RWPE1 (cell line): ENCODE data around the gene BPIFB1.

Source experiments
- CTCF ChIA-PET: fragments of 350-600 bp; sonication (Branson Sonifier 250); formaldehyde crosslinking; extraction: SDS; loops from one replicate; lab custom pipeline; 2021; lab: Yijun Ruan, JAX
- POLR2A ChIA-PET: fragments of 400-600 bp; formaldehyde crosslinking; extraction: SDS; loops from one replicate; lab custom pipeline; 2020; ENCODE audit warnings: antibody characterized with exemption; ENCODE audit not compliant: low non-redundant PET; lab: Yijun Ruan, JAX
- DNase-seq: peaks from one replicate; pipeline ENCODE4 v3.0.0; 2012; ENCODE audit warnings: low spot score
- H3K27ac ChIP-seq: fragments of 450-650 bp; 2 replicates; pipeline ENCODE4 v1.5.1; 2017
- CTCF ChIP-seq: fragments of 450-650 bp; conservative IDR thresholded peaks from 2 replicates; pipeline ENCODE4 v1.5.1; 2017; ENCODE audit warnings: low read depth, mild to moderate bottlenecking

Gene BPIFB1

GRCh38 chr20:33351696-33352095 lies 68.7 kb downstream of the BPIFB1 start:
- CTCF ChIA-PET = no interaction called here
- H3K27ac ChIP-seq = no peak overlapping the region
- POLR2A ChIA-PET = no interaction called here
- no peak for TF ChIP-seq CTCF
- no peak for DNase-seq

GRCh38 chr20:33352258-33353012 lies 69.4 kb downstream of the BPIFB1 start:
- POLR2A ChIA-PET = no interaction called here
- H3K27ac ChIP-seq = no peak overlapping the region
- no peak for TF ChIP-seq CTCF
- CTCF ChIA-PET = interaction anchor here (0.7 kb wide), 1 partner anchor 582 kb away, joined by 3 read pairs; no protein-coding TSS in a partner anchor
- no peak for DNase-seq

GRCh38 chr20:33353013-33353402 lies 70.0 kb downstream of the BPIFB1 start:
- no peak for DNase-seq
- ChIA-PET CTCF (interaction anchor here (0.7 kb wide), 1 partner anchor 582 kb away, joined by 3 read pairs; no protein-coding TSS in a partner anchor), POLR2A (no interaction called here)
- H3K27ac ChIP-seq = no peak overlapping the region
- no peak for TF ChIP-seq CTCF
